ENCODE measurements around the gene KCTD11.

KCTD11 gene

DNA sequence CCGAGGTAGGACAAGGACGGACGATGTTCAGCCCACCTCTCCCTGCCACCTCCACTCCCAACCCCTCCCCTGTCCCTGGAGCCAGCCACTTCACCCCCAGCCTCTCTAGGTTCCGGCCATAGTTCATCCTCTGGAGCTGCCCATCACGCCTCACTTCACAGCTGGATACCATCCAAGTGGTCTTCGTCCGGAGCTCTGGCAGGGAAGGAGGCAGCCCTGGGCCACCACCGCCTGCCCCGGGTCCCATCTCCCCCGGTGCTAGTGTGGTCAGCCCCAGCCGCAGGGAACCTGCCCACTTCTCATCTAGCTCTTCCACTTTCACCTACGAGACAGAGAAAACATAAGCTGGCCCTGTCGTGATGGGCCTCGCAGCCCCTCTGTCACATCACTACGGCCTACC, 30.5 kb upstream of the KCTD11 start:
- peaks cover 40% of the 10 kb centered on the region for H3K36me3 Mint-ChIP-seq (ENCODE audit: low read depth)
- H3K27me3 Mint-ChIP-seq (ENCODE audit: low read depth): no peaks in the 10 kb centered on the region
- H3K4me3 Mint-ChIP-seq: peak overlapping the region in 1 of 3 experiments; percentile 10
- peaks cover 2% of the 10 kb centered on the region for H3K4me1 Mint-ChIP-seq
- no peak overlapping the region for H3K27ac Mint-ChIP-seq
- TF ChIP-seq, protein P1, sequence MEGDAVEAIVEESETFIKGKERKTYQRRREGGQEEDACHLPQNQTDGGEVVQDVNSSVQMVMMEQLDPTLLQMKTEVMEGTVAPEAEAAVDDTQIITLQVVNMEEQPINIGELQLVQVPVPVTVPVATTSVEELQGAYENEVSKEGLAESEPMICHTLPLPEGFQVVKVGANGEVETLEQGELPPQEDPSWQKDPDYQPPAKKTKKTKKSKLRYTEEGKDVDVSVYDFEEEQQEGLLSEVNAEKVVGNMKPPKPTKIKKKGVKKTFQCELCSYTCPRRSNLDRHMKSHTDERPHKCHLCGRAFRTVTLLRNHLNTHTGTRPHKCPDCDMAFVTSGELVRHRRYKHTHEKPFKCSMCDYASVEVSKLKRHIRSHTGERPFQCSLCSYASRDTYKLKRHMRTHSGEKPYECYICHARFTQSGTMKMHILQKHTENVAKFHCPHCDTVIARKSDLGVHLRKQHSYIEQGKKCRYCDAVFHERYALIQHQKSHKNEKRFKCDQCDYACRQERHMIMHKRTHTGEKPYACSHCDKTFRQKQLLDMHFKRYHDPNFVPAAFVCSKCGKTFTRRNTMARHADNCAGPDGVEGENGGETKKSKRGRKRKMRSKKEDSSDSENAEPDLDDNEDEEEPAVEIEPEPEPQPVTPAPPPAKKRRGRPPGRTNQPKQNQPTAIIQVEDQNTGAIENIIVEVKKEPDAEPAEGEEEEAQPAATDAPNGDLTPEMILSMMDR (IDR thresholded peaks at IDR 0.05; ENCODE audit: unreplicated experiment in 3 of 3): no peak
- no peaks in the 10 kb centered on the region for H3K9me3 Mint-ChIP-seq

GRCh38 chr17:7322520-7323194, 29.3 kb upstream of the KCTD11 start:
- Mint-ChIP-seq H3K27me3 (ENCODE audit: low read depth) (no peaks in the 10 kb centered on the region), H3K27ac (no peak overlapping the region), H3K4me1 (peaks cover 2% of the 10 kb centered on the region), H3K36me3 (ENCODE audit: low read depth) (peaks cover 34% of the 10 kb centered on the region), H3K9me3 (no peaks in the 10 kb centered on the region), H3K4me3 (no peak overlapping the region)
- TF ChIP-seq, protein P1 (IDR thresholded peaks at IDR 0.05; ENCODE audit: unreplicated experiment in 3 of 3): no peak

DNA sequence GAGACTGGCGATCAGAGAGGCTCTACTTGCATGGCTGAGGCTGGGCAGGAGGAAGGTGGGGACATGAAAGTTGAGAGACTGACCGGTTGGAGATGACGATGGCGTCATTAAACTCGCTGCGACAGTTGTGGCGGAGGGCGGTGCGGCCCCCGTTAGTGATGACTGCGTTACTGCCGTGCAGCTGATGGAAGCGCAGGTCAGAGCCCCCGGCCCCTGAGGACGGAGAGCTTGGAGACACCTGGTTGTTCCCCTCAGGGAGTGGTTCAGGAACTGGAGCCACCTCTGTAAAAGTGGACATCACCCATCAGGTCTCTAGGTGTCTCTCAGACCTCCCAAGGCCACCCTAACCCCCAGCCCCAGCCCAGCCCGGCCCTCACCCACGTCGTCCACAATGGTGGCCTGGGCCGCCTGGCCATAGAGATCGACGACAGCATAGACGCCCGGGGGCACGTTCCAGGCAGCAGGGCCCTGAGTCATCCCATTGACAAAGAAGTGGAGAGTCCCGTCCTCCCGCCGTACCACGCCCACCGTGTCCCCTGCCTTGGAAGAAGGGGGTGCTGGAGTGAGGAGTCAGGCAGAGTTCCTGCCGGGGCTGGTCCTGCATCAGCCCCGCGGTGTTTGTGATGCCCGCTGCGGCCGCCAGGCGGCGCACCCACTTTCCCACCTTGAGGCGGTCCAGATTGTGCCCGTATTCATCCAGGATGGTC, 28.1 kb upstream of the KCTD11 start:
- Mint-ChIP-seq H3K4me3 (no peak overlapping the region), H3K27ac (no peak overlapping the region), H3K4me1 (peaks cover 14% of the 10 kb centered on the region), H3K27me3 (ENCODE audit: low read depth) (no peaks in the 10 kb centered on the region), H3K36me3 (ENCODE audit: low read depth) (peaks cover 28% of the 10 kb centered on the region), H3K9me3 (no peaks in the 10 kb centered on the region)
- TF ChIP-seq, protein P1 (IDR thresholded peaks at IDR 0.05; ENCODE audit: unreplicated experiment in 3 of 3): peak; percentile 61 to 77 (median 75)

DNA sequence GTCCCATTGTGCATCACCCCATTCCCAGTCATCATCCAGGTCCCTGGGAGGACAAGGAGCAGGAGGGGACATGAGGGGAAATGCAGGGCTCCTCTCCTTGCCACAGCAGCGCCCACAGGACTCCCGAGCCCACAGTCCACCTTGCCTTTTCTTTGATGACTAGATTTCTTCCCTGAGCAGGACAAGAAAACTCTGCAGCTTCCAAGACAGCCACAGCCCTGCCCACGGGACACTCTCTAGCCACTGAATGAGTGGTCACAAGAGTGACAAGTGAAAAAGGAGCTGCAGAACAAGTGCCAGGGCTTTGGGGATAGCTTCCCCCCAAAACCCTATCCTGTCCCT, 27.6 kb upstream of the KCTD11 start:
- H3K27ac Mint-ChIP-seq: no peak overlapping the region
- H3K4me3 Mint-ChIP-seq: no peak overlapping the region
- peaks cover 27% of the 10 kb centered on the region for H3K36me3 Mint-ChIP-seq (ENCODE audit: low read depth)
- peaks cover 15% of the 10 kb centered on the region for H3K4me1 Mint-ChIP-seq
- no peaks in the 10 kb centered on the region for H3K27me3 Mint-ChIP-seq (ENCODE audit: low read depth)
- no peaks in the 10 kb centered on the region for H3K9me3 Mint-ChIP-seq
- TF ChIP-seq, protein P1 (IDR thresholded peaks at IDR 0.05; ENCODE audit: unreplicated experiment in 3 of 3): peak in 1 of 3 experiments; percentile 10

GRCh38 chr17:7325031-7325528, 26.9 kb upstream of the KCTD11 start:
- no peaks in the 10 kb centered on the region for H3K27me3 Mint-ChIP-seq (ENCODE audit: low read depth)
- H3K36me3 Mint-ChIP-seq (ENCODE audit: low read depth): peaks cover 27% of the 10 kb centered on the region
- TF ChIP-seq, protein P1 (IDR thresholded peaks at IDR 0.05; ENCODE audit: unreplicated experiment in 3 of 3): no peak
- no peak overlapping the region for H3K4me3 Mint-ChIP-seq
- no peaks in the 10 kb centered on the region for H3K9me3 Mint-ChIP-seq
- peaks cover 21% of the 10 kb centered on the region for H3K4me1 Mint-ChIP-seq
- H3K27ac Mint-ChIP-seq: no peak overlapping the region
